Panc1 (cell line): Measurements from ENCODE around the gene HMCN2. TPM values are rescaled to one million over a fixed set of nuclear protein-coding genes. Genes with fewer than 3 reads are reported as not detected.

Experiments
- ATAC-seq: fragments of 200-7000 bp; cut with Tn5 transposase; 2 replicates; pipeline ENCODE4 v1.9.1; 2020; ENCODE audit warnings: mild to moderate bottlenecking, moderate library complexity
- BruUV-seq: library from RNA; stranded (reverse); fragments of 400-500 nt; replicated peaks from 2 replicates; lab custom pipeline; 2021; lab: Mats Ljungman, UMichigan
- CTCF ChIA-PET: fragments of 300-600 bp; sonication (Branson Sonifier 250); formaldehyde crosslinking; loops from one replicate; lab custom pipeline; 2022; ENCODE audit warnings: antibody characterized with exemption; lab: Charles Lee
- POLR2A ChIA-PET: fragments of 300-600 bp; sonication (Branson Sonifier 250); formaldehyde crosslinking; loops from one replicate; lab custom pipeline; 2022; ENCODE audit warnings: antibody characterized with exemption; lab: Charles Lee
- DNase-seq: peaks from one replicate; pipeline ENCODE4 v3.0.0-alpha.2; 2010; ENCODE audit warnings: low read depth, low spot score
- H3K27ac ChIP-seq: 2 replicates; pipeline ENCODE4 v1.5.1; 2011; ENCODE audit warnings: mild to moderate bottlenecking, low read length, inconsistent platforms
- H3K27me3 ChIP-seq: fragments of 200-500 bp; sonication (Bioruptor generic); 2 replicates; pipeline ENCODE4 v1.6.0; 2014; ENCODE audit warnings: low read length, inconsistent platforms; ENCODE audit not compliant: control insufficient read depth, insufficient read depth
- H3K36me3 ChIP-seq: fragments of 200-500 bp; sonication (Bioruptor generic); 2 replicates; pipeline ENCODE4 v1.5.1; 2014; ENCODE audit warnings: inconsistent platforms, mild to moderate bottlenecking, low read length, moderate library complexity; ENCODE audit not compliant: control insufficient read depth, insufficient read depth
- H3K4me1 ChIP-seq: 2 replicates; pipeline ENCODE4 v1.5.1; 2011; ENCODE audit warnings: inconsistent platforms, mild to moderate bottlenecking, low read length, moderate library complexity; ENCODE audit not compliant: control insufficient read depth, insufficient read depth
- H3K4me3 ChIP-seq, 2 experiments: 2 replicates each; pipeline ENCODE4 v1.5.1; 2011 to 2012; ENCODE audit warnings: low read depth in 2 of 2, low read length in 2 of 2, mild to moderate bottlenecking in 2 of 2, inconsistent platforms in 1 of 2, moderate library complexity in 1 of 2
- H3K9me3 ChIP-seq: fragments of 200-500 bp; sonication (Bioruptor generic); 2 replicates; pipeline ENCODE4 v1.5.1; 2014; ENCODE audit warnings: low read depth, mild to moderate bottlenecking, inconsistent platforms, low read length, moderate library complexity; ENCODE audit not compliant: control insufficient read depth, insufficient read depth
- CTCF ChIP-seq: fragments of 450-650 bp; IDR thresholded peaks from 2 replicates; pipeline ENCODE4 v1.5.1; 2017; ENCODE audit warnings: mild to moderate bottlenecking
- POLR2AphosphoS5 ChIP-seq: IDR thresholded peaks from 2 replicates; pipeline ENCODE4 v1.6.1; 2012; ENCODE audit warnings: mild to moderate bottlenecking, low read depth, low read length, moderate library complexity
- REST ChIP-seq, 2 experiments: IDR thresholded peaks; 2 replicates each; pipeline ENCODE4 v1.6.1; 2011 to 2012; ENCODE audit warnings: low read depth in 2 of 2, control low read depth in 1 of 2, low read length in 1 of 2, mild to moderate bottlenecking in 1 of 2, moderate library complexity in 1 of 2; ENCODE audit not compliant: insufficient read depth in 1 of 2
- SIN3A ChIP-seq: IDR thresholded peaks from 2 replicates; pipeline ENCODE4 v1.6.1; 2012; ENCODE audit warnings: low read depth, mild to moderate bottlenecking, low read length, moderate library complexity, borderline replicate concordance; ENCODE audit not compliant: insufficient read depth
- TCF7L2 ChIP-seq: IDR thresholded peaks from 2 replicates; pipeline ENCODE4 v1.6.1; 2011; ENCODE audit warnings: mild to moderate bottlenecking, low read depth, low read length, inconsistent platforms
- in situ Hi-C: cut with HindIII; loops from 2 replicates; pipeline ENCODE4 v1.10.0; 2016; ENCODE audit warnings: low sequenced_read_pairs, low pct_unique_long_range_greater_than_20kb
- intact Hi-C: fragments of 100-400 bp; cut with micrococcal nuclease; formaldehyde crosslinking; loops from one replicate; pipeline ENCODE4 v1.10.0; 2022; ENCODE audit not compliant: unreplicated experiment
- total RNA-seq: library from RNA; stranded (reverse); gene quantifications from one replicate; pipeline ENCODE4 v1.2.1, GENCODE V29; 2021; ENCODE audit not compliant: unreplicated experiment

Gene HMCN2
- total RNA-seq, 1 experiment from 2014 or later: 0.05 TPM

GRCh38 chr9:130311003-130311402, 45.4 kb downstream of the HMCN2 start:
- ATAC-seq: no peak
- no TSS peak for BruUV-seq
- no peak for DNase-seq
- Histone ChIP-seq H3K4me1 (no peaks in the 10 kb centered on the region), H3K27me3 (no peaks in the 10 kb centered on the region), H3K36me3 (no peaks in the 10 kb centered on the region), H3K4me3 (no peak overlapping the region), H3K9me3 (no peaks in the 10 kb centered on the region), H3K27ac (no peak overlapping the region)
- TF ChIP-seq TCF7L2: no peak
- TF ChIP-seq POLR2AphosphoS5: no peak
- no peak for TF ChIP-seq SIN3A
- no peak for TF ChIP-seq CTCF
- TF ChIP-seq REST (IDR thresholded peaks at IDR 0.05; ENCODE audit: insufficient read depth in 1 of 2, low read depth in 2 of 2, low read length in 1 of 2): no peak
- intact Hi-C loops (no loop called here), in situ Hi-C loops (no loop called here)
- ChIA-PET POLR2A (no interaction called here), CTCF (no interaction called here)

- TF ChIP-seq SIN3A (no peak), TCF7L2 (no peak), POLR2AphosphoS5 (no peak), REST (IDR thresholded peaks at IDR 0.05; ENCODE audit: insufficient read depth in 1 of 2, low read depth in 2 of 2, low read length in 1 of 2) (no peak), CTCF (no peak)
- intact Hi-C loops: no loop called here
- Histone ChIP-seq H3K36me3 (no peaks in the 10 kb centered on the region), H3K27me3 (no peaks in the 10 kb centered on the region), H3K27ac (no peak overlapping the region), H3K9me3 (no peaks in the 10 kb centered on the region), H3K4me3 (no peak overlapping the region), H3K4me1 (no peaks in the 10 kb centered on the region)
- in situ Hi-C loops: no loop called here
- DNase-seq (no peak), ATAC-seq (no peak)
- POLR2A ChIA-PET: no interaction called here
- no TSS peak for BruUV-seq
- CTCF ChIA-PET: no interaction called here
Observed at GRCh38 chr9:130311408-130312140, 46.0 kb downstream of the HMCN2 start.
